HG03565 (cell line): ENCODE measurements around the gene MTFMT.

Experiments
- ATAC-seq: cut with Tn5 transposase; IDR thresholded peaks from one replicate; pipeline ENCODE4 v1.9.1; 2021; ENCODE audit warnings: mild to moderate bottlenecking, moderate library complexity; ENCODE audit not compliant: unreplicated experiment

Gene MTFMT

GRCh38 chr15:64989416-64990167, 39.8 kb downstream of the MTFMT start, which contains the start of gene SPG21:
Gene SPG21 (minus strand): TSS chr15:64989914. CDS start chr15:64983569, 6,345 bp downstream.
- peak; percentile 94 for ATAC-seq

GRCh38 chr15:64987136-64987535, 42.3 kb downstream of the MTFMT start:
- no peak for ATAC-seq

DNA sequence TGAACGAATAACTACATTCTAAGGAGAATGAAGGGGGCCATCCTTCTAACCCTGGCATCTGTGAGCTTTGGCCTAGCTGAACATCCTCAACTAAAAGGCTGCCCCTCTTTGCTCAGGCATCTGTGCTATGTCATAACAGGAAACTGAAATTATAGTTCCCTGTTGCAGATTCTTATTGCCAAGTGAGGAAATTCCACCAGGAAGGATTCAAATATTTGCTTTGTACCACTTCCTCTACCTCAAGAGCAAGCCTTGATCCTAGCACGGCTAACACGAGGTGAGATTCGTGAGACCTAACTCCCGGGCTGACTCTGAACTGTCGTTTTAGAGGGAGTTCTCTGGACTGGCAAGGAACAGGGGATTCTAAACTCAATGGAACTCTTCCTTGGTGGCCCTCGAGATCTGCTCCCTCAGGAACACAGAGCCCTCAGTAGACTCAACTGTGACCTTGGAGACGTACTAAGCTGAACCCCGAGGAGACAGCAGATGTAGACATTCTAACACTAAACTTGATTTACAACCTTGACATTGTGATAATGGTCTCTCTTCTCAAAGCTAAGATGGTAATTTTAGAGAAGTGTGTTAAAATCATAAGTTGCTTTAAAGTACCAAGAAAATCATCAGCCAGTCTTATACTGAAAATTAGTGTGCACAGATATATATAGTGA, 43.9 kb downstream of the MTFMT start:
- no peak for ATAC-seq

DNA sequence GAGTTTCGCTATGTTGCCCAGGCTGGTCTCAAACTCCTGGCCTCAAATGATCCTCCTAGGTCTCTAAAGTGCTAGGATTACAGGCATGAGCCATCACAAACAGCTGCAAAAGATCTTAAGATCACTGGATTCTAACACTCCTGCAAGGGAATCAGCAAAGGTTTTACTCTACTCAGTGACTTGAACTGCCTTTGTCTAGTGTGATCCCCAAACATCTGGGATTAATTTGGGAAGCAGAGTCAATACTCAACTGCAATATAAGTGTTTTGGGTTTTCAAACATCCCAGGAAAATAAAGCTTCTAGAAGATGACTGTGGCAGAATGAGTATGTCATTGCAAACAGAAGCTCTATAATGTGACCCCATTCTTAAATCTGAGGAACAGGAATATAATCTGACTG, 47.0 kb downstream of the MTFMT start:
- ATAC-seq: no peak

GRCh38 chr15:64981812-64982431, 47.5 kb downstream of the MTFMT start:
- no peak for ATAC-seq

DNA sequence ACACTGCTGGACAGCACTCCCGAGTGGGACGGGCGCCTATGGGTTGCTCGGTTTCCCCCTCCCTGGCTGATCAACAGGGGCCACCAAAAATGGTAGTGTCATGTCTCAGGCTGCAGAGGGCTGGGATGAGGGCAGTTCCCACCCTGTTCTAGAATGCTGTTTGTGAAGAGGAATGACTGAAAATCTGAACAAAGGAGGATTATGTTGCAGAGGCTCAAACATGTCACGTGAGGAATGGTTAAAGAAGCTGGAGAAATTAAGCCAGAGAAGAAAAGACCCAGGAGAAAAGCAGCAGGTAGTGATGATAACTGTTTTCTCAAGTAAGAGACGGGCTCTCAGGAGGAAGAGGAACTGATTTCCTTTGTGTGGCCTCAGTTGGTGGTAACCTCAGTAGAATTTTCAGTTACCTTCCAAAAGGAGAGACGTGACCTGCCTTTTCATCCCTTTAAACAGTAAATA, 50.2 kb downstream of the MTFMT start:
- no peak for ATAC-seq

GRCh38 chr15:64975390-64975789, 54.0 kb downstream of the MTFMT start:
- ATAC-seq: no peak

- no peak for ATAC-seq
Observed at GRCh38 chr15:64970698-64971097, 58.7 kb downstream of the MTFMT start.

DNA sequence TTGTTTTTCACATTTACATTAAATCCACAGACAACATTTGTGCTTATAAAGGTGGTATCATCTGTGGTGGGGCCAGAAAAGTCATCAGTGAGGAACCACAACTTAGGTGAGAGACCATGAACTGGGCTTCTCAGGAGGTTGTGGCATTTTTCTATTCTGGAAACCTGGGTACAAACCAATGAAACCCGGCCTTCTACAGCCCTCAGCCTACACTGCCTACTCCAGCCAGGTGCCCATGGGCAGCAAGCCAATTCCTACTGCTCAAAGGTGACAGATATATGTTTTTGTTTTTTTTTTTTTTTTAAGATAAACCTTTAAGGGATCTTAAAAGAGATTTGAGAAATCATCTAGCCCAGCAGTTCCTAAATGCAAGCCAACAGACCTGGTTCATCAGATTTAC, 60.0 kb downstream of the MTFMT start:
- no peak for ATAC-seq

GRCh38 chr15:64961013-64961412, 68.4 kb downstream of the MTFMT start:
- no peak for ATAC-seq

DNA sequence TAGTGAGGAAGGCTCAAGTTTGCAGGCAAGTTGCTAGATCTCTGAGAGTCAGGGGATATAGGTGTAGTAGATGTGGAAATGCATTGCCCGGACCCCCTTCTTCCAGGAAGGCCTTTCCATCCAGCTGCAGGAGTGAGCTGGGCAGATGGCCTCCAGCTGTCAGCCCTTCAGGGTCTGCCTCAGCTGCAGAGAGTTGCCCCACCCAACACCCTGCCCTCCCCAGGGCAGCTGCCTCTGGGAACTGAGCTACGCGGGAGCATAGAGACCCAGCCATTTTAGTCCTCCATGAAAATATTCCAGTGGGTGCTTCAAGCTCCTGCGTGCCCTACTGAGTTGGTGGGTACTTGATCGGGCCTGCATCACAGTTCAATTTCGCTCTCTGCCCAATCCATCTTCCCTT, 69.3 kb downstream of the MTFMT start:
- no peak for ATAC-seq

DNA sequence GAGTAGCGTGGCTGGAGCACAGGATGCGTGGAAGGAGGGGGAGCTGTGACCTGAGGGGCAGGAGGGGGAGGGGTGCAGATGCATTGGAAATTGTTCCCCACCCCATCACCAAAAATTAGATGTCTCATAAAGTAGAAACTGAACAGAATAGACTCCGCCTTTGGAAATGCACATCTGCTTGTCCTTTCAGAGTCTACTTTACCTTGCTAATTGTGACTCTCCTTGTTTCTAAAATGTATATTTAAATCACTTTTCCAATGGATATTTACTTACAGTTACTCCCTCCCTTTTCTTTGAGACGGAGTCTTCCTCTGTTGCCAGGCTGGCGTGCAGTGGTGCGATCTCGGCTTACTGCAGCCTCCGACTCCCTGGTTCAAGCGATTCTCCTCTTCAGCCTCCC, 70.3 kb downstream of the MTFMT start:
- ATAC-seq: no peak

DNA sequence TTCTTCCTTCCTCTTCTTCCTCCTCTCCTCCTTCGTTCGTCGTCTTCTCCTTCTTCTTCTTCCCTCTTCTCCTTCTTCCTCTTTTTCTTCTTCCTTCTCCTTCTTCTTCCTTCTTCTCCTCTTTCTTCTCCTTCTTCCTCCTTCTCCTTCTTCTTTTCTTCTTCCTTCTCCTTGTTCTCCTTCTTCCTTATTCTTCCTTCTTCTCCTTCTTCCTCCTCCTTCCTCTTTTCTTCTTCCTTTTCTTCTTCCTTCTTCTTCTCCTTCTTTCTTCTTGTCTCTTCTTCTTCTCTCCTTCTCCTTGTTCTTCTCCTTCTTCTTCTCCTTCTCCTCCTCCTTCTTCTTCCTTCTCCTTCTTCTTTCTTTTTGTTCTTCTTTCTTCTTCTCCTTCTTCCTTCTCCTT, 75.0 kb downstream of the MTFMT start:
- ATAC-seq: no peak

- no peak for ATAC-seq
Observed at GRCh38 chr15:64951777-64952418, 77.5 kb downstream of the MTFMT start.
